ENCODE measurements around the gene SPATA32. TPM values are rescaled to one million over a fixed set of nuclear protein-coding genes. Genes with fewer than 3 reads are reported as not detected.

Gene SPATA32
- total and polyA plus RNA-seq, 3 experiments from 2014 or later: 0.15 to 0.33 TPM; not detected in 1

DNA sequence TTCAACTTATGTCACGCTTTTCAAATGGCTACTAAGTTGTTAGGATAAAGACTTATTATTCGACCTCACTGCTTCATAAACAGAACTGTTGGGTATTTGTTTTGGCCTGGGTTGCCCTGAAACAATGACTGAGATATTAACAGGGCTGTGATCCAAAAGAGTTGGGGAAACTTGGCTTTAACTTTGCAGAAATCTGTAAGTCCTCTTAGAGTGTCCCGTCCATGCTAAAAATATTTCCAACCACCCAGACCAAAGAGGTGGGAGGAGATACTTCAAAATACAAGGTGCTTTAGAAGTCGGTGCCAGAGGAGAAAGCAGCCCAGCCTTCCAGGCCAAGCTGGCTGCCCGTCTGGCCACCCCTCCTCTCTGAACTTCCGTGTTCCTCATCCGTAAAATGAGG, 16.1 kb upstream of the SPATA32 start:
- H3K27me3 ChIP-seq (ENCODE audit: insufficient read depth, low read length, poor library complexity, severe bottlenecking): no peaks in the 10 kb centered on the region

DNA sequence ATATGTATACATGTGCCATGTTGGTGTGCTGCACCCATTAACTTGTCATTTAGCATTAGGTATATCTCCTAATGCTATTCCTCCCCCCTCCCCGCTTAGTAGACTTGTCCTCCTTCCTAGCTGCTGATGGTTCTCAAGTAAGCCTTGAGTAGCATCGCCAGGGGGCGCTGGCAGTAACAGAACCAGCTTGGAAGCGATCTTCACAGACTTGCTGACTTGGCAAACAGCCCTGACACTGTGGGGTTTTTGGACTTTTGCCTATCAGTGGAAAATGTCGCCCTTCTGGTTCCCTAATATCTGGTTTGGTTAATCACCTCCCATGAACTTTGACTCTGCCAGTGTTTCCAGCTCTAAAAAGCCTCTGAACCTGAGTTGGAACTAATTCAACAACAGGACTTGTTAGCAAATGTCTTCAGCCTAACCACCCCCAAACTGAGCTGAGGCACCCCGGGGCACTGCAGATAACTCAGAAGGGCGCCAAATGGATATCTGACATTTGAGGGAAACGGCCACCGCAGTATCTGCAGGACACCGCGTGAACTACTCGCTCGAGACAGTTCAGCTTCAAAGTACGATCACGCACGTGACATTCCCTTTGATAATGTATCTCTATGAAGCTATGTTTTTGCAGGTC, 15.4 kb upstream of the SPATA32 start:
- Mint-ChIP-seq H3K36me3 (peaks cover 2 to 59% (median 3%) of the 10 kb centered on the region in 3 donors), H3K27me3 (no peaks in the 10 kb centered on the region), H3K4me1 (peaks cover 4 to 16% (median 11%) of the 10 kb centered on the region in 3 donors), H3K4me3 (no peak overlapping the region), H3K9me3 (no peaks in the 10 kb centered on the region), H3K27ac (peak overlapping the region in 6 of 8 donors; percentile 0 to 72 (median 38))
- POLR2A ChIA-PET: interaction anchor here (0.6 to 1.3 kb wide), 8 partner anchors 31 to 110 kb away, joined by 3 to 10 read pairs (median 5); partner anchors contain the start of gene MAP3K14
- no peak overlapping the region for H3K27ac ChIP-seq (ENCODE audit: low read depth, low read length)
- peaks cover 22% of the 10 kb centered on the region for H3K36me3 ChIP-seq (ENCODE audit: insufficient read depth, low read length)
- H3K9me3 ChIP-seq (ENCODE audit: low read length): no peaks in the 10 kb centered on the region
- no peaks in the 10 kb centered on the region for H3K4me1 ChIP-seq (ENCODE audit: insufficient read depth, low read length)
- CTCF ChIA-PET: interaction anchor here (0.7 to 5.5 kb wide), 41 partner anchors 11 to 259 kb away, joined by 3 to 102 read pairs (median 5); partner anchors contain the start of genes ACBD4, FMNL1 and MAP3K14
- no peak overlapping the region for H3K4me3 ChIP-seq (ENCODE audit: low read length)
- peak; percentile 76 to 92 (median 83) for DNase-seq
- H3K27me3 ChIP-seq (ENCODE audit: insufficient read depth, low read length, poor library complexity, severe bottlenecking): no peaks in the 10 kb centered on the region

More for the DNA sequence above, 16.1 kb upstream of the SPATA32 start:
- H3K4me3 Mint-ChIP-seq: no peak overlapping the region
- peak overlapping the region in 1 of 8 donors; percentile 36 for H3K27ac Mint-ChIP-seq
- peaks cover 2 to 59% (median 3%) of the 10 kb centered on the region in 3 donors for H3K36me3 Mint-ChIP-seq
- no peaks in the 10 kb centered on the region for H3K9me3 ChIP-seq (ENCODE audit: low read length)
- no peaks in the 10 kb centered on the region for H3K4me1 ChIP-seq (ENCODE audit: insufficient read depth, low read length)
- H3K4me1 Mint-ChIP-seq: peaks cover 6 to 16% (median 15%) of the 10 kb centered on the region in 3 donors
- no peak overlapping the region for H3K4me3 ChIP-seq (ENCODE audit: low read length)
- no peak for DNase-seq
- ChIA-PET POLR2A (interaction anchor here (0.6 to 1.3 kb wide), 4 partner anchors 35 to 61 kb away, joined by 4 to 10 read pairs (median 7); partner anchors contain the start of gene MAP3K14), CTCF (interaction anchor here (0.8 to 5.5 kb wide), 34 partner anchors 11 to 143 kb away, joined by 3 to 102 read pairs (median 6); partner anchors contain the start of genes ACBD4, FMNL1 and MAP3K14)
- H3K36me3 ChIP-seq (ENCODE audit: insufficient read depth, low read length): peaks cover 21% of the 10 kb centered on the region
- H3K9me3 Mint-ChIP-seq: no peaks in the 10 kb centered on the region
- H3K27me3 Mint-ChIP-seq: no peaks in the 10 kb centered on the region
- H3K27ac ChIP-seq (ENCODE audit: low read depth, low read length): no peak overlapping the region

DNA sequence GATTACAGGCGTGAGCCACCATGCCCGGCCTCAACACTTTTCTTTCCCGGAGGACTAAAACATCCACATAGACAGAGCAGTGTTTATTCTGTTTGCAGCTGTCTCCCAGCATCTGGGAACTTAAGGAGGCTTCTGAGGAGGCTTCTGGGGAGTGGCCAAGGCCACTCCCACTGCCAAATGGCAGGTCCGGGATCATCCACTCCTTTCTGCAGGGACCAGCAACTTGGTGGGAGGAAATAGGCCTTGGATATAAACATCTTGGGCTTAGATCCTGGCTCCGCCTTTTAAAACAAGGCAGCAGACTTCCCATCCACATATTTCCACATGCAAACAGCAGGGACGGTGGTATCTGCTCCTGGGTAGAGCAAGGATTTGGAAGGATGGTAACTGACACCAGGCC, 14.1 kb upstream of the SPATA32 start:
- no peaks in the 10 kb centered on the region for H3K27me3 ChIP-seq (ENCODE audit: insufficient read depth, low read length, poor library complexity, severe bottlenecking)
- Mint-ChIP-seq H3K4me3 (no peak overlapping the region), H3K27ac (no peak overlapping the region), H3K4me1 (peaks cover 3 to 16% (median 11%) of the 10 kb centered on the region in 3 donors), H3K27me3 (no peaks in the 10 kb centered on the region), H3K9me3 (no peaks in the 10 kb centered on the region), H3K36me3 (peaks cover 2 to 65% (median 3%) of the 10 kb centered on the region in 3 donors)
- no peak for DNase-seq
- H3K4me1 ChIP-seq (ENCODE audit: insufficient read depth, low read length): no peaks in the 10 kb centered on the region
- no peak overlapping the region for H3K27ac ChIP-seq (ENCODE audit: low read depth, low read length)
- H3K9me3 ChIP-seq (ENCODE audit: low read length): no peaks in the 10 kb centered on the region
- peaks cover 26% of the 10 kb centered on the region for H3K36me3 ChIP-seq (ENCODE audit: insufficient read depth, low read length)
- no peak overlapping the region for H3K4me3 ChIP-seq (ENCODE audit: low read length)
- ChIA-PET POLR2A (no interaction called here), CTCF (interaction anchor here (1.0 to 5.5 kb wide), 17 partner anchors 9 to 257 kb away, joined by 3 to 102 read pairs (median 12); partner anchors contain the start of genes ACBD4, FMNL1 and MAP3K14)

DNA sequence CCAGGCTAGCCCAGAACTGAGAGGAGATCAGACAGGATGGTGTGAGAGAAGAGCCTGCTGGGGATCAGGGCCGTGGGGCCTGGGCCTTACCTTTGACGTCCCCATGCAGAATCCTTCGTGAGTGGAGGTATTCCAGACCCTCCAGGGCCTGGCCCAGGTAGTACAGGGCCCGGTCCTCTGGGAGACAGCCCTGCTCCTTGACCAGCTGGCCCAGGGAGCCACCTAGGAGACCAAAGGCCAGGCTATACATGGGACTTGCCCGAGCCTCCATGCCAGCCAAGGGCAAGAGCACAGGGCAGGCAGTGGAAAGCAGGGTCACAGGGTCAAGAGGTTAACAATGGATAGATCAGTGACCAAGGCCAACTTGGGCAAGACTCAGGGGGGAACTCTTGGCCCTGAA, 12.1 kb upstream of the SPATA32 start:
- POLR2A ChIA-PET: no interaction called here

DNA sequence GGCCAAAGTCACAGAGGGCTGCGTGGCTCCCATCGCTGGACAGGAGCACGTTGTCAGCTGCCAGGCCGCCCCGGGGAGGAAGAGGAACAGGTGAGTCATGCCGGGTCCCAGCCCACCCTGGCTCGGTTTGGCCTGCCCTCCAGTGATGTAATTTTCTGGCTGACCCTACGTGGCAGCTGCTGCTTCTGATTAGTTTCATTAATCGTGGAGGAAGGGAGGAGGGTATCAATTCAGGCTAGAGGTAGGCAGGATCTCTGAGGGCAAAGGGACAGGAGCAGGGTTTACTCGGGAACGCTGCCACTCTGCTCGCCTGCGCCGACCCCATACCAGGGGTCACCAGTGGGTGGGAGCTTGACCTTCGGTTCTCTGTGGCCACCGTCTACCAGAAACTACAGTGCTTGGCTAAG, 11.7 kb upstream of the SPATA32 start:
- Histone ChIP-seq H3K9me3 (ENCODE audit: low read length) (no peaks in the 10 kb centered on the region), H3K4me3 (ENCODE audit: low read length) (no peak overlapping the region), H3K36me3 (ENCODE audit: insufficient read depth, low read length) (peaks cover 46% of the 10 kb centered on the region), H3K4me1 (ENCODE audit: insufficient read depth, low read length) (no peaks in the 10 kb centered on the region), H3K27ac (ENCODE audit: low read depth, low read length) (no peak overlapping the region), H3K27me3 (ENCODE audit: insufficient read depth, low read length, poor library complexity, severe bottlenecking) (no peaks in the 10 kb centered on the region)
- Mint-ChIP-seq H3K4me1 (peaks cover 3 to 12% (median 11%) of the 10 kb centered on the region in 3 donors), H3K9me3 (no peaks in the 10 kb centered on the region), H3K27me3 (no peaks in the 10 kb centered on the region), H3K27ac (peak overlapping the region in 1 of 8 donors; percentile 60), H3K4me3 (no peak overlapping the region), H3K36me3 (peaks cover 0 to 73% (median 6%) of the 10 kb centered on the region in 3 donors)
- ChIA-PET POLR2A (no interaction called here), CTCF (interaction anchor here (1.1 to 1.7 kb wide), 3 partner anchors 39 to 112 kb away, joined by 3 to 13 read pairs (median 3); no protein-coding TSS in a partner anchor)
- no peak for DNase-seq

More for the DNA sequence above, 12.1 kb upstream of the SPATA32 start:
- H3K9me3 Mint-ChIP-seq: no peaks in the 10 kb centered on the region
- no peak overlapping the region for H3K4me3 Mint-ChIP-seq
- peaks cover 46% of the 10 kb centered on the region for H3K36me3 ChIP-seq (ENCODE audit: insufficient read depth, low read length)
- H3K4me1 ChIP-seq (ENCODE audit: insufficient read depth, low read length): no peaks in the 10 kb centered on the region
- H3K4me3 ChIP-seq (ENCODE audit: low read length): no peak overlapping the region
- H3K27ac Mint-ChIP-seq: no peak overlapping the region
- H3K9me3 ChIP-seq (ENCODE audit: low read length): no peaks in the 10 kb centered on the region
- no peaks in the 10 kb centered on the region for H3K27me3 Mint-ChIP-seq
- no peak overlapping the region for H3K27ac ChIP-seq (ENCODE audit: low read depth, low read length)
- no peaks in the 10 kb centered on the region for H3K27me3 ChIP-seq (ENCODE audit: insufficient read depth, low read length, poor library complexity, severe bottlenecking)
- H3K4me1 Mint-ChIP-seq: peaks cover 3 to 12% (median 11%) of the 10 kb centered on the region in 3 donors
- peaks cover 0 to 73% (median 4%) of the 10 kb centered on the region in 3 donors for H3K36me3 Mint-ChIP-seq
- no peak for DNase-seq
- CTCF ChIA-PET: interaction anchor here (1.2 to 5.5 kb wide), 4 partner anchors 38 to 114 kb away, joined by 3 to 102 read pairs (median 24); no protein-coding TSS in a partner anchor

GRCh38 chr17:45271603-45272002, 9.7 kb upstream of the SPATA32 start:
- Histone ChIP-seq H3K4me1 (ENCODE audit: insufficient read depth, low read length) (no peaks in the 10 kb centered on the region), H3K9me3 (ENCODE audit: low read length) (no peaks in the 10 kb centered on the region), H3K36me3 (ENCODE audit: insufficient read depth, low read length) (peaks cover 60% of the 10 kb centered on the region), H3K27me3 (ENCODE audit: insufficient read depth, low read length, poor library complexity, severe bottlenecking) (no peaks in the 10 kb centered on the region), H3K27ac (ENCODE audit: low read depth, low read length) (no peak overlapping the region), H3K4me3 (ENCODE audit: low read length) (no peak overlapping the region)
- Mint-ChIP-seq H3K27ac (no peak overlapping the region), H3K36me3 (peaks cover 0 to 82% (median 10%) of the 10 kb centered on the region in 3 donors), H3K9me3 (no peaks in the 10 kb centered on the region), H3K27me3 (no peaks in the 10 kb centered on the region), H3K4me1 (no peaks in the 10 kb centered on the region), H3K4me3 (no peak overlapping the region)
- ChIA-PET POLR2A (no interaction called here), CTCF (interaction anchor here (0.7 to 3.9 kb wide), 7 partner anchors 36 to 138 kb away, joined by 3 to 25 read pairs (median 4); no protein-coding TSS in a partner anchor)
- no peak for DNase-seq

GRCh38 chr17:45270828-45271418, 9.0 kb upstream of the SPATA32 start:
- Mint-ChIP-seq H3K4me3 (no peak overlapping the region), H3K9me3 (no peaks in the 10 kb centered on the region), H3K4me1 (no peaks in the 10 kb centered on the region), H3K36me3 (peaks cover 0 to 86% (median 10%) of the 10 kb centered on the region in 3 donors), H3K27ac (peak overlapping the region in 1 of 8 donors; percentile 65), H3K27me3 (no peaks in the 10 kb centered on the region)
- Histone ChIP-seq H3K27ac (ENCODE audit: low read depth, low read length) (no peak overlapping the region), H3K9me3 (ENCODE audit: low read length) (no peaks in the 10 kb centered on the region), H3K4me3 (ENCODE audit: low read length) (no peak overlapping the region), H3K36me3 (ENCODE audit: insufficient read depth, low read length) (peaks cover 60% of the 10 kb centered on the region), H3K4me1 (ENCODE audit: insufficient read depth, low read length) (no peaks in the 10 kb centered on the region), H3K27me3 (ENCODE audit: insufficient read depth, low read length, poor library complexity, severe bottlenecking) (no peaks in the 10 kb centered on the region)
- ChIA-PET POLR2A (interaction anchor here (0.6 kb wide), 1 partner anchor 195 kb away, joined by 5 read pairs; no protein-coding TSS in a partner anchor), CTCF (interaction anchor here (0.8 to 3.9 kb wide), 7 partner anchors 24 to 139 kb away, joined by 3 to 25 read pairs (median 4); no protein-coding TSS in a partner anchor)
- DNase-seq: peak; percentile 30 to 62 (median 40)

All from CD8-positive, alpha-beta memory T cell (primary cell).